ENCODE data around the gene ADCK1. TPM values are rescaled to one million over a fixed set of nuclear protein-coding genes. Genes with fewer than 3 reads are reported as not detected.

ADCK1 gene
- total RNA-seq, 2 experiments from 2014 or later = 7.5 to 9.6 TPM

DNA sequence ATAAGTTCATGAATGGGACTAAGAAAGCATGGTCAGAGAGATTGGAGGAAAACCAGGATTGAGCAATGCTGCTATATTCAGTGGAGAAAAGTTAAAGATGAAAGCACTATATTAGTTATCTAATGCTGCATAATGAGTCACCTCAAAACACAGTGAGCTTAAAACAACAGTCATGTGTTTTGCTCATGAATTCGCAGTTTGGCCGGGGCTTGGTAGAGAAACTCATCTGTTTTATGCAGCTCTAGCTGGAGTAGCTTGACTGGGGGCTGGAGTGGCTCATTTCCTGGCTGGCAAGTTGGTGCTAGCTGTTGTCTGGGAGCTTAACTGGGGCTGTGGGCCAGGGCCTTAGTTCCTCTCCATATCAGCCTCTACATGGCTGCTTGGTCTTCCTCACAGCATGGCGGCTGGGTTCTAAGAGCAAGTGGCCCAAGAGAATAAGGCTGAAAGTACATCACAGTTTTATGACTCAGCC is 90.1 kb downstream of the ADCK1 start:
- POLR2A ChIA-PET = interaction anchor here (0.6 to 0.7 kb wide), 2 partner anchors 70 to 469 kb away, joined by 3 to 4 read pairs; no protein-coding TSS in a partner anchor
- Histone ChIP-seq H3K4me2 (ENCODE audit: low read length) (no peak overlapping the region), H4K20me1 (ENCODE audit: insufficient read depth, low read length) (no peaks in the 10 kb centered on the region), H3K4me1 (ENCODE audit: insufficient read depth, low read length, poor library complexity, severe bottlenecking) (no peaks in the 10 kb centered on the region), H3K4me3 (ENCODE audit: low read depth, low read length, poor library complexity, severe bottlenecking) (no peak overlapping the region), H3K9me2 (ENCODE audit: insufficient read depth, low read length) (no peaks in the 10 kb centered on the region), H3K36me3 (ENCODE audit: insufficient read depth, low read length) (no peaks in the 10 kb centered on the region), H3K27ac (ENCODE audit: low read depth, low read length, poor library complexity, severe bottlenecking) (no peak overlapping the region), H3K9me3 (ENCODE audit: low read length) (no peaks in the 10 kb centered on the region), H3K79me2 (ENCODE audit: insufficient read depth, low read depth, low read length) (no peaks in the 10 kb centered on the region), H2AFZ (ENCODE audit: low read length) (no peak overlapping the region)
- CTCF ChIA-PET (ENCODE audit: unreplicated experiment) = interaction anchor here (0.6 kb wide), 1 partner anchor 33 kb away, joined by 4 read pairs; no protein-coding TSS in a partner anchor
- no peak for TF ChIP-seq EZH2phosphoT487 (IDR thresholded peaks at IDR 0.05; ENCODE audit: borderline replicate concordance, low read depth, low read length)
- TF ChIP-seq, protein P1, sequence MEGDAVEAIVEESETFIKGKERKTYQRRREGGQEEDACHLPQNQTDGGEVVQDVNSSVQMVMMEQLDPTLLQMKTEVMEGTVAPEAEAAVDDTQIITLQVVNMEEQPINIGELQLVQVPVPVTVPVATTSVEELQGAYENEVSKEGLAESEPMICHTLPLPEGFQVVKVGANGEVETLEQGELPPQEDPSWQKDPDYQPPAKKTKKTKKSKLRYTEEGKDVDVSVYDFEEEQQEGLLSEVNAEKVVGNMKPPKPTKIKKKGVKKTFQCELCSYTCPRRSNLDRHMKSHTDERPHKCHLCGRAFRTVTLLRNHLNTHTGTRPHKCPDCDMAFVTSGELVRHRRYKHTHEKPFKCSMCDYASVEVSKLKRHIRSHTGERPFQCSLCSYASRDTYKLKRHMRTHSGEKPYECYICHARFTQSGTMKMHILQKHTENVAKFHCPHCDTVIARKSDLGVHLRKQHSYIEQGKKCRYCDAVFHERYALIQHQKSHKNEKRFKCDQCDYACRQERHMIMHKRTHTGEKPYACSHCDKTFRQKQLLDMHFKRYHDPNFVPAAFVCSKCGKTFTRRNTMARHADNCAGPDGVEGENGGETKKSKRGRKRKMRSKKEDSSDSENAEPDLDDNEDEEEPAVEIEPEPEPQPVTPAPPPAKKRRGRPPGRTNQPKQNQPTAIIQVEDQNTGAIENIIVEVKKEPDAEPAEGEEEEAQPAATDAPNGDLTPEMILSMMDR (conservative IDR thresholded peaks at IDR 0.05; ENCODE audit: low read length) = no peak
- BruUV-seq (replicated peaks) = no TSS peak
- intact Hi-C loops (cut with micrococcal nuclease; ENCODE audit: unreplicated experiment) = no loop called here
- no peak for DNase-seq (ENCODE audit: low spot score)

DNA sequence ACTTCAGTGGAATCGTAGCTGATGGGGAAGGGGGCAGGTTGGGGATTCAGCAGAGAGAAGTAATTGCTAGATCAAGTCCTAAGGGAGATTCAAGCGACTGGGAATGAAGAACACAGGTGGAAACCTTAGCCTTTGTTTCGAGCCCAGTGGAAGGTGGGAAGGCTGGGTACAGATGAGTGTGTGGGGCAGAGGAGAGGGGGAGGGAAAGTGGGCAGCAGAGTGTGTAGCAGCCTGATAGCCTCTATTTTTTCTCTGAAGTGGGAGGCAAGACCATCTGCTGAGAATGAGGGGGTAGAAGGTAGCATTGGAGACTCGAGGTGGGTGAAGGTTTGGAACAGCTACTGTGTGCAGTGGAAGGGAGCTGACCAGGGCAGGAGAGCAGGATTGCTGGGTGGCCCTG is 91.0 kb downstream of the ADCK1 start:
- DNase-seq (ENCODE audit: low spot score) = no peak
- no TSS peak for BruUV-seq (replicated peaks)
- H3K4me2 ChIP-seq (ENCODE audit: low read length) = no peak overlapping the region
- no peak overlapping the region for H3K4me3 ChIP-seq (ENCODE audit: low read depth, low read length, poor library complexity, severe bottlenecking)
- TF ChIP-seq, protein P1 (conservative IDR thresholded peaks at IDR 0.05; ENCODE audit: low read length) = no peak
- no peak for TF ChIP-seq EZH2phosphoT487 (IDR thresholded peaks at IDR 0.05; ENCODE audit: borderline replicate concordance, low read depth, low read length)
- H3K4me1 ChIP-seq (ENCODE audit: insufficient read depth, low read length, poor library complexity, severe bottlenecking) = no peaks in the 10 kb centered on the region
- ChIA-PET CTCF (ENCODE audit: unreplicated experiment) (interaction anchor here (0.6 kb wide), 1 partner anchor 34 kb away, joined by 4 read pairs; no protein-coding TSS in a partner anchor), POLR2A (interaction anchor here (0.6 to 0.7 kb wide), 2 partner anchors 69 to 468 kb away, joined by 3 to 4 read pairs; no protein-coding TSS in a partner anchor)
- no peaks in the 10 kb centered on the region for H3K9me2 ChIP-seq (ENCODE audit: insufficient read depth, low read length)
- H4K20me1 ChIP-seq (ENCODE audit: insufficient read depth, low read length) = no peaks in the 10 kb centered on the region
- no peak overlapping the region for H3K27ac ChIP-seq (ENCODE audit: low read depth, low read length, poor library complexity, severe bottlenecking)
- no peaks in the 10 kb centered on the region for H3K79me2 ChIP-seq (ENCODE audit: insufficient read depth, low read depth, low read length)
- no peaks in the 10 kb centered on the region for H3K36me3 ChIP-seq (ENCODE audit: insufficient read depth, low read length)
- intact Hi-C loops (cut with micrococcal nuclease; ENCODE audit: unreplicated experiment) = no loop called here
- no peak overlapping the region for H2AFZ ChIP-seq (ENCODE audit: low read length)
- no peaks in the 10 kb centered on the region for H3K9me3 ChIP-seq (ENCODE audit: low read length)

DNA sequence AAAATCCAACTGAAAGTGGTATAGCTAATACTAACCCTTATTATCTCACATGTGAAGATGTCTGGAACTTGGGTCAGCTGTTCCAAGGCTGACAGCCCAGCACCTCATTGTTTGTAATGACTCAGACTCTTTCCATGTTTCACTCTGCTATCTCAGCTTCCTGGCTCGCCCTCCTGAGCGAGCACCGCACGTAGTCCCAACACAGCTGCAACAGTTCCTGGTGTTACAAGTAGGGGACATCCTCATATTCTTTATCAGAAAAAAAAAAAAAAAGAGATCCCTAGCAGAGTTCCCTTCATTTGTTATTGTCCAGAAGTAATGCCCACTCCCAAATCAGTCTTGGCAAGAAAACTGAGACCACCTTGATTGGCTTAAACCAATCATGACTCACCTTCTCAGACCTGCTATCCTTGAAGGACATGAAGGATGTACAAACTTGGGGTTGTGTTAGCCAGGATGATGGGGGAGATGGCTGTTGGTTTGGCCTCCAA is 92.5 kb downstream of the ADCK1 start:
- H2AFZ ChIP-seq (ENCODE audit: low read length) = no peak overlapping the region
- H3K79me2 ChIP-seq (ENCODE audit: insufficient read depth, low read depth, low read length) = no peaks in the 10 kb centered on the region
- ChIA-PET CTCF (ENCODE audit: unreplicated experiment) (no interaction called here), POLR2A (no interaction called here)
- TF ChIP-seq, protein P1 (conservative IDR thresholded peaks at IDR 0.05; ENCODE audit: low read length) = no peak
- TF ChIP-seq EZH2phosphoT487 (IDR thresholded peaks at IDR 0.05; ENCODE audit: borderline replicate concordance, low read depth, low read length) = no peak
- intact Hi-C loops (cut with micrococcal nuclease; ENCODE audit: unreplicated experiment) = no loop called here
- no peak overlapping the region for H3K4me3 ChIP-seq (ENCODE audit: low read depth, low read length, poor library complexity, severe bottlenecking)
- H3K9me3 ChIP-seq (ENCODE audit: low read length) = no peaks in the 10 kb centered on the region
- H3K36me3 ChIP-seq (ENCODE audit: insufficient read depth, low read length) = no peaks in the 10 kb centered on the region
- H3K9me2 ChIP-seq (ENCODE audit: insufficient read depth, low read length) = no peaks in the 10 kb centered on the region
- no peaks in the 10 kb centered on the region for H3K4me1 ChIP-seq (ENCODE audit: insufficient read depth, low read length, poor library complexity, severe bottlenecking)
- H3K27ac ChIP-seq (ENCODE audit: low read depth, low read length, poor library complexity, severe bottlenecking) = no peak overlapping the region
- H4K20me1 ChIP-seq (ENCODE audit: insufficient read depth, low read length) = no peaks in the 10 kb centered on the region
- DNase-seq (ENCODE audit: low spot score) = no peak
- H3K4me2 ChIP-seq (ENCODE audit: low read length) = no peak overlapping the region
- BruUV-seq (replicated peaks) = no TSS peak
